ENCODE measurements around the gene SPTBN5.
A peak's percentile ranks its signal among the peaks of the same experiment; 100 is the strongest.

SPTBN5 gene

GRCh38 chr15:41893422-41894250 lies at the start of gene SPTBN5:
TSS of gene SPTBN5 (minus strand) at chr15:41894053. CDS start at chr15:41893497, 556 bp downstream.
- DNase-seq: no peak

DNA sequence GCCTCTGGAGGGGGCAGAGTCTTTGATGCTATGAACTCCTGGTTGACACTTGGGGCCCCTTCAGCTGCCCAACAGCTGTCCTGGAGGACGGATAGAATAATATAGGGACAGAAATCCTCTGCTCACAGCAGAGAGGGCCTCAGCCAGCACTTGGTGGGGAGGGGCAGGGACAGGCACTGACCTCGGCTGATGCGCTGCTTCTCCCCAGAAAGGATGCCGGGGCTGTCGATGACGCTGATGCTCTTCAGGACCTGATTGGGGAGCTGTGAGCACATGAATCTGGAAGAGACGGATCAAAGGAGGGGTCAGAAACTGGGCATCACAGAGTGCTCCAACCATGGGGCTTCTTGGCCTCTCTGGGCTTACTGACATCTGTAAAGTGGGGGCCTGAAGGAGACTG lies 49.0 kb upstream of the SPTBN5 start:
- no peak for DNase-seq

GRCh38 chr15:41941644-41942415 lies 48.0 kb upstream of the SPTBN5 start:
- no peak for DNase-seq

DNA sequence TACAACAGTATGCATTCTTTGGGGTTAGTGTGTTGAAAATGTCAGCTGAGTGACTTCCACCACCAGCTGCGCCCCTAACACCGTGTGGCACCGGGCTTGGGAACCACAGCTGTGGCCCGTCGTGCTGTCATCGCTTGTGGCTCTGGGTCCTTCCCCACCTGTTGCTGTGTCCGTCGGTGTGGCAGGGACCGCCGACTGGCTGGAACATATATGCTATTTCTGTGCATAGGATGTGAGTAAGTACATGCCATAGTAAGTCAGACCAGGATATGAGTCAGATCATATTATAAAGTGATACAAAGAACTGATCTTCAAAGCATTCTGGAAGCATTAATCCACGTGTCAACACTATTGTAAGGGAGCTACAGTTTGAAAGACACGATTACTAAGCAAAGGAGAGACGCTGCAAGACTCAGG lies 46.6 kb upstream of the SPTBN5 start:
- no peak for DNase-seq

- DNase-seq: no peak
Observed at GRCh38 chr15:41939986-41940385, 46.1 kb upstream of the SPTBN5 start.

DNA sequence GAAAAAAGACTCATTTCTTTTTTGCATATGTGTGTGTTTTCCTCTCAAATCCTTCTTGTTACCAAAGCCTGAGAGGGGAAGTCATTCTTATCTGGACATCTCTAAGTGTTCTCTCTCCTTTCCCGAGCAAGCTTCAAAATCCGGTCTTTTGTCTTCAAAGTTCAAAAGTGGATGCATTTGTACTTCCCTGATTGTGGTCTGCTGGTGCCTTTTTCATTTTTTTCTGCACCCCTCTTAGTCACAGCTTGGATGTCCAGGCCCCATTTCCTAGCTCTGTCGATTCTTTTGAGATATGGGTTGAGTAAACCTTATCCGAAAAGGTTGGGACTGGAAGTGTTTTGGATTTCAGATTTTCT lies 43.7 kb upstream of the SPTBN5 start:
- DNase-seq: no peak

GRCh38 chr15:41936649-41937567 lies 43.1 kb upstream of the SPTBN5 start:
- DNase-seq: no peak

- DNase-seq: no peak
Observed at GRCh38 chr15:41936155-41936554, 42.3 kb upstream of the SPTBN5 start.

DNA sequence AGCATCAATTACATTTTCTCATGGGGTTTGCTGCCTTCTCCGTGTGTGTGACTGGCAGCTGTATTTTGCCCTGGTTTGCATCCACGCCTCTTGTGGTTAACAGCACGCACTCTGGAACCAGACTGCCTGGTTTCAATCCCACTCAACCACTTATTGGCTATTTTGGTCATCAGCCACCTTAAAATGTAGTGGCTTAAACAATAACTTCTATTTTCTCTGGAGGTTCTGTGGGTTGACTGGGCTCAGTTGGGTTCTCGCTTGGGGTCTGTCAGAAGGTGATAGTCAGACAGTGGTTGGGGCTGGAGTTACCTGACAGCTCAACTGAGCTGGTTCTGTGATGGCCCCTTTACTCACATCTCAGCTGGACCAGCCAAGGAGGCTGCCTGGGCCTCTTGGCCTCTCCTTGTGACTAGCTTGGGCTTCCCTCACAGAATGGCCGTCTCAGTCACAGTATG lies 41.7 kb upstream of the SPTBN5 start:
- no peak for DNase-seq

- DNase-seq: no peak
Observed at GRCh38 chr15:41934843-41935242, 41.0 kb upstream of the SPTBN5 start.

GRCh38 chr15:41933771-41934170 lies 39.9 kb upstream of the SPTBN5 start:
- no peak for DNase-seq

DNA sequence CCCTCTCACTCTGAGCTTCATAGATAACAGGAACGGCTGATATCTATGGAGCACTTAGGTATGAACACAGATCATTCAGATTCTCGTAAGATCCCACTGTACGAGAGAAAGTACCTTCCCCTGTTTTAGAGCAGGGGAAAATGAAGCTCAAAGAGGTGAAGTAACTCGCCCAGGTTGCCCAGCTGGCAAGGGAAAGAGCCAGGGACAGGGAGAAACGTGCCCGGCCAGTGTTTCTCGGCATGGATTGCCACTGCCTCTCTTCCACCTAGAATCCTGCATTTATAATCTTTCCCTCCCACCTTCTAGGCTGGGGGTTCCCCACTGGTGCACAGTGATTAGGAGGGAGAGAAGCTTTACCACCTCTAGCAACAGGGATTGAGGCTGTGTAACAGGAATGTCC lies 39.5 kb upstream of the SPTBN5 start:
- no peak for DNase-seq

- no peak for DNase-seq
Observed at GRCh38 chr15:41932511-41933289, 38.8 kb upstream of the SPTBN5 start.

- no peak for DNase-seq
Observed at GRCh38 chr15:41932101-41932500, 38.2 kb upstream of the SPTBN5 start.

DNA sequence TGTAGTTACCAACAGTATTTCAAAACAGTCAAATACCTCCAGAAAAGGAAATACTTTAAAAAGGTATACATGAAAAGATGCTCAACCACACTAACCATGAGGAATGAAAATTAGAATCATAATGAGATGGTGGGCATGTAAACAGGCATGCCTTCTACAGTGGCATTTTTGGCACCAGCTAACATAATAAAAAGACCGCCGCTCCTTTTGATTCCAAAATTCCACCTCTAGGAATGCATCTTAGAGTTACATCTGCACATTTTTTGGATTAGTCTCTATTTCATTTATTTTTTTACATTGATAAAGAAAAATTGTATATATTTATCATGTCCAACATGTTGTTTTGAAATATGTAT lies 37.0 kb upstream of the SPTBN5 start:
- DNase-seq: no peak

- DNase-seq: peak; percentile 79
Observed at GRCh38 chr15:41930221-41930866, 36.5 kb upstream of the SPTBN5 start.

GRCh38 chr15:41928637-41929620 lies 35.1 kb upstream of the SPTBN5 start:
- no peak for DNase-seq

GRCh38 chr15:41928100-41928499 lies 34.2 kb upstream of the SPTBN5 start:
- no peak for DNase-seq

GRCh38 chr15:41927536-41927935 lies 33.7 kb upstream of the SPTBN5 start:
- DNase-seq: no peak

Measured in amniotic stem cell (primary cell).